OCI-M2 (cell line): ENCODE measurements around the gene COL8A2.

Experiments
- DNase-seq: peaks from one replicate; lab custom pipeline; 2025; ENCODE audit not compliant: unreplicated experiment; lab: John Stamatoyannopoulos, UW

Gene COL8A2

GRCh38 chr1:36070349-36070748 is 54.7 kb downstream of the COL8A2 start:
- no peak for DNase-seq

GRCh38 chr1:36068866-36069265 is 56.2 kb downstream of the COL8A2 start:
- DNase-seq = no peak

- no peak for DNase-seq
These were observed 57.2 kb downstream of the COL8A2 start for GRCh38 chr1:36067871-36068270.

DNA sequence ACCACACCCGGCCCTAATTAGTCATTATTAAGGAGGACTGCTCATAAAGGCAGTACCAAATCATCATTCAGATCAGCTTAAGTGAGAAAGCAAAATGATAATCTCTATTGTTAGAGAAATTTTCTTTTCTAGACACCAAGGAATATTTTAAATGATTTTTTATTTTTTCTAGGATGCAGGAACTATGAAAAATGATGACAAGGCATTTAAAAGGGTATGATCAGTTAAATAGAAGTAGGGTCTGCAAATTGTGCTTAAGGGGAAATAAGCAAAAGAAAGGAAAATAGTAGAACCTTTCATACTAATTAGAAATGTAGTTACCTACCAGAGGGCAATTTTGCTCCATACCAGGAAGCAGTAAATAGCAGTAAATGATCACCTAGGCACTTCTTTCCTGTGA is 62.7 kb downstream of the COL8A2 start:
- DNase-seq = no peak

DNA sequence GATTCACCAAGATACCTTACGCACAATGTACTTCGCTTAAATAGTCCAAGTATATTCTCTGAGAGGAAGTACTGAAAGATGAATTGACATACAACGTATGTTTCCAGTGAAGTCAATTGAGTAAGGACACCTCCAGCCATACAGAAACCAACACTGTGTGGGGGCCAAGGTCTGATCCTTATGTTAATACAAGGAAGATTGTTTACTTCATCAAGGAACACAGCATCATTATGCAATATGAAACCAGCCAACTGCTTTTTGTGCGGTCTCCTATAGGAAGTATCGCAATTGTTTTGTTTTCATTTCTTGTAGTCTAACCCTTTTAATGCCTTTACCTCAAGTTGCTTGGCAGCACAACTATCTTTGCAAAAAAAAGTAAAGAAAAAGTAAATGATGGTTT is 69.3 kb downstream of the COL8A2 start:
- no peak for DNase-seq

GRCh38 chr1:36053978-36054377 is 71.0 kb downstream of the COL8A2 start:
- no peak for DNase-seq

GRCh38 chr1:36051821-36052220 is 73.2 kb downstream of the COL8A2 start:
- no peak for DNase-seq
